WTC11 (cell line): Measurements from ENCODE around the gene SURF6. TPM values are rescaled to one million over a fixed set of nuclear protein-coding genes. Genes with fewer than 3 reads are reported as not detected.

ENCODE experiments used
- ATAC-seq: fragments of 200-7000 bp; cut with Tn5 transposase; 2 replicates; pipeline ENCODE4 v1.10.0; 2021; ENCODE audit warnings: mild to moderate bottlenecking, moderate library complexity
- CTCF ChIA-PET: fragments of 300-600 bp; sonication (Branson Sonifier 250); formaldehyde crosslinking; loops from one replicate; lab custom pipeline; 2021; ENCODE audit warnings: antibody characterized with exemption; lab: Charles Lee
- POLR2A ChIA-PET: fragments of 350-600 bp; sonication (Branson Sonifier 250); formaldehyde crosslinking; loops from one replicate; lab custom pipeline; 2021; ENCODE audit warnings: antibody characterized with exemption; lab: Charles Lee
- DNase-seq: peaks from one replicate; pipeline ENCODE4 v3.0.0; 2021; ENCODE audit warnings: low spot score
- H3K27ac Mint-ChIP-seq: 2 replicates; pipeline ENCODE4 v1.8.0; 2021; ENCODE audit warnings: mixed read lengths
- H3K27me3 Mint-ChIP-seq: 2 replicates; pipeline ENCODE4 v1.8.0; 2021; ENCODE audit warnings: low read depth, mild to moderate bottlenecking, moderate library complexity, mixed read lengths
- H3K36me3 Mint-ChIP-seq: 2 replicates; pipeline ENCODE4 v1.8.0; 2021; ENCODE audit warnings: mixed read lengths
- H3K4me1 Mint-ChIP-seq: 2 replicates; pipeline ENCODE4 v1.8.0; 2022; ENCODE audit warnings: mixed read lengths
- H3K4me3 Mint-ChIP-seq: 2 replicates; pipeline ENCODE4 v1.8.0; 2021; ENCODE audit warnings: mild to moderate bottlenecking, moderate library complexity, mixed read lengths
- H3K9me3 Mint-ChIP-seq: 2 replicates; pipeline ENCODE4 v1.8.0; 2021; ENCODE audit warnings: mixed read lengths
- ESRRA ChIP-seq: sonication (generic); formaldehyde crosslinking; IDR thresholded peaks from 2 replicates; pipeline ENCODE4 v1.8.1; 2022; ENCODE audit warnings: mild to moderate bottlenecking, missing genetic modification reagents, borderline replicate concordance
- ETV6 ChIP-seq: sonication (generic); formaldehyde crosslinking; IDR thresholded peaks from 2 replicates; pipeline ENCODE4 v1.8.1; 2022; ENCODE audit warnings: mild to moderate bottlenecking, missing genetic modification reagents
- FOXJ3 ChIP-seq: sonication (generic); formaldehyde crosslinking; IDR thresholded peaks from 2 replicates; pipeline ENCODE4 v1.9.0; 2021; ENCODE audit warnings: missing genetic modification reagents, mild to moderate bottlenecking, borderline replicate concordance
- FOXP1 ChIP-seq: sonication (generic); formaldehyde crosslinking; IDR thresholded peaks from 2 replicates; pipeline ENCODE4 v1.8.0; 2022; ENCODE audit warnings: missing genetic modification reagents, mild to moderate bottlenecking, moderate library complexity, borderline replicate concordance
- NFATC4 ChIP-seq: fragments of 250-450 bp; sonication (Bioruptor Pico); IDR thresholded peaks from 2 replicates; pipeline ENCODE4 v1.9.0; 2021; ENCODE audit warnings: mild to moderate bottlenecking
- NR1H2 ChIP-seq: sonication (generic); formaldehyde crosslinking; IDR thresholded peaks from 2 replicates; pipeline ENCODE4 v1.9.0; 2021; ENCODE audit warnings: mild to moderate bottlenecking, moderate library complexity, missing genetic modification reagents
- NR2C2 ChIP-seq: sonication (generic); formaldehyde crosslinking; IDR thresholded peaks from 2 replicates; pipeline ENCODE4 v1.8.0; 2022; ENCODE audit warnings: mild to moderate bottlenecking, missing genetic modification reagents
- NR3C1 ChIP-seq: sonication (generic); formaldehyde crosslinking; conservative IDR thresholded peaks from 2 replicates; pipeline ENCODE4 v1.8.1; 2023; ENCODE audit warnings: low read depth, mild to moderate bottlenecking, missing genetic modification reagents
- RELA ChIP-seq: sonication (generic); formaldehyde crosslinking; IDR thresholded peaks from 2 replicates; pipeline ENCODE4 v1.8.1; 2022; ENCODE audit warnings: missing genetic modification reagents, mild to moderate bottlenecking, borderline replicate concordance
- SMAD4 ChIP-seq: sonication (generic); formaldehyde crosslinking; IDR thresholded peaks from 2 replicates; pipeline ENCODE4 v1.8.0; 2022; ENCODE audit warnings: mild to moderate bottlenecking, missing genetic modification reagents
- ZBTB21 ChIP-seq: sonication (generic); formaldehyde crosslinking; IDR thresholded peaks from 2 replicates; pipeline ENCODE4 v1.8.1; 2023; ENCODE audit warnings: mild to moderate bottlenecking, missing genetic modification reagents, borderline replicate concordance
- ZNF232 ChIP-seq: sonication (generic); formaldehyde crosslinking; IDR thresholded peaks from 2 replicates; pipeline ENCODE4 v1.8.0; 2022; ENCODE audit warnings: mild to moderate bottlenecking, missing genetic modification reagents
- ZNF263 ChIP-seq: sonication (generic); formaldehyde crosslinking; IDR thresholded peaks from 2 replicates; pipeline ENCODE4 v1.8.1; 2022; ENCODE audit warnings: low read depth, mild to moderate bottlenecking, moderate library complexity, missing genetic modification reagents
- ZNF423 ChIP-seq: fragments of 250-450 bp; sonication (Bioruptor Pico); IDR thresholded peaks from 2 replicates; pipeline ENCODE4 v2.1.2; 2022; ENCODE audit warnings: mild to moderate bottlenecking, moderate library complexity
- total RNA-seq: library from RNA; stranded (reverse); gene quantifications from 3 replicates; pipeline ENCODE4 v1.2.3, GENCODE V29; 2021
- TF ChIP-seq, protein P1 (sequence below): sonication (generic); formaldehyde crosslinking; IDR thresholded peaks from 2 replicates; pipeline ENCODE4 v1.8.0; 2022; ENCODE audit warnings: missing genetic modification reagents
- TF ChIP-seq, protein P2 (sequence below): sonication (generic); formaldehyde crosslinking; IDR thresholded peaks from 2 replicates; pipeline ENCODE4 v1.8.0; 2022; ENCODE audit warnings: mild to moderate bottlenecking, missing genetic modification reagents
- TF ChIP-seq, protein P3 (sequence below): sonication (generic); formaldehyde crosslinking; IDR thresholded peaks from 2 replicates; pipeline ENCODE4 v1.8.1; 2022; ENCODE audit warnings: low read depth, missing genetic modification reagents, borderline replicate concordance
- TF ChIP-seq, protein P4 (sequence below): sonication (generic); formaldehyde crosslinking; IDR thresholded peaks from 2 replicates; pipeline ENCODE4 v1.8.0; 2023; ENCODE audit warnings: missing genetic modification reagents
- TF ChIP-seq, protein P5 (sequence below): fragments of 250-450 bp; sonication (Bioruptor Pico); IDR thresholded peaks from 2 replicates; pipeline ENCODE4 v2.1.2; 2022; ENCODE audit warnings: mild to moderate bottlenecking, moderate library complexity
- TF ChIP-seq, protein P6 (sequence below): fragments of 250-450 bp; sonication (Bioruptor Pico); conservative IDR thresholded peaks from 2 replicates; pipeline ENCODE4 v1.9.0; 2021; ENCODE audit warnings: mild to moderate bottlenecking
- TF ChIP-seq, protein P7 (sequence below): sonication (generic); formaldehyde crosslinking; IDR thresholded peaks from 2 replicates; pipeline ENCODE4 v1.8.1; 2023; ENCODE audit warnings: mild to moderate bottlenecking, missing genetic modification reagents

Gene SURF6
- total RNA-seq, 1 experiment from 2014 or later: 67.2 TPM

DNA sequence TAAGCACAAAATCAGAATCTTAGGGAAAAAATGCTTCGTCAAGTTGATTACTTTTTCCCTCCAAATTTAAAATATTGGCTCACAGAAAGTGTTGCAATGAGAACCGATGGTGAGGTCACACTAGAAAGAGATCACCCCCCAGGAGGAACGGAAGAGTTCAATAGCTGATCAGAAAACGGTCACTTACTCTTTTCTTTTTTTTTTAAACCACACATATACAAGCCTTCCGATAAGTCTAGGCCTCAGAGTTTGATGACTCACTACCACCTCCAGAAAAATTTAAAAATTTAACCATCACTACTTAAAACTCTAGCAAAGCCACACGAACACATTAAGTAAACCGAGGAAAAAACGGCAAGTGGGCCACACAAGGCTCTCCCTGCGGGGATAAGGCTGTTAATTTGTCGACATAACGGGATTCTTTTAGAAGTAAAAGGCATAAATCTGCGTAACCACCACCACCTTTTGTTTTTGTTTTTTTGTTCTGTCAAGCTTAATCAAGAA is 38.7 kb upstream of the SURF6 start:
- TF ChIP-seq, protein P1, sequence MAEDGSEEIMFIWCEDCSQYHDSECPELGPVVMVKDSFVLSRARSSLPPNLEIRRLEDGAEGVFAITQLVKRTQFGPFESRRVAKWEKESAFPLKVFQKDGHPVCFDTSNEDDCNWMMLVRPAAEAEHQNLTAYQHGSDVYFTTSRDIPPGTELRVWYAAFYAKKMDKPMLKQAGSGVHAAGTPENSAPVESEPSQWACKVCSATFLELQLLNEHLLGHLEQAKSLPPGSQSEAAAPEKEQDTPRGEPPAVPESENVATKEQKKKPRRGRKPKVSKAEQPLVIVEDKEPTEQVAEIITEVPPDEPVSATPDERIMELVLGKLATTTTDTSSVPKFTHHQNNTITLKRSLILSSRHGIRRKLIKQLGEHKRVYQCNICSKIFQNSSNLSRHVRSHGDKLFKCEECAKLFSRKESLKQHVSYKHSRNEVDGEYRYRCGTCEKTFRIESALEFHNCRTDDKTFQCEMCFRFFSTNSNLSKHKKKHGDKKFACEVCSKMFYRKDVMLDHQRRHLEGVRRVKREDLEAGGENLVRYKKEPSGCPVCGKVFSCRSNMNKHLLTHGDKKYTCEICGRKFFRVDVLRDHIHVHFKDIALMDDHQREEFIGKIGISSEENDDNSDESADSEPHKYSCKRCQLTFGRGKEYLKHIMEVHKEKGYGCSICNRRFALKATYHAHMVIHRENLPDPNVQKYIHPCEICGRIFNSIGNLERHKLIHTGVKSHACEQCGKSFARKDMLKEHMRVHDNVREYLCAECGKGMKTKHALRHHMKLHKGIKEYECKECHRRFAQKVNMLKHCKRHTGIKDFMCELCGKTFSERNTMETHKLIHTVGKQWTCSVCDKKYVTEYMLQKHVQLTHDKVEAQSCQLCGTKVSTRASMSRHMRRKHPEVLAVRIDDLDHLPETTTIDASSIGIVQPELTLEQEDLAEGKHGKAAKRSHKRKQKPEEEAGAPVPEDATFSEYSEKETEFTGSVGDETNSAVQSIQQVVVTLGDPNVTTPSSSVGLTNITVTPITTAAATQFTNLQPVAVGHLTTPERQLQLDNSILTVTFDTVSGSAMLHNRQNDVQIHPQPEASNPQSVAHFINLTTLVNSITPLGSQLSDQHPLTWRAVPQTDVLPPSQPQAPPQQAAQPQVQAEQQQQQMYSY: no peak
- TF ChIP-seq ZNF423 (CRISPR knock-in tag): no peak
- ChIA-PET POLR2A (interaction anchor here (1.0 kb wide), 1 partner anchor 27 kb away, joined by 3 read pairs; the partner anchor contains the start of genes MED22 and RPL7A), CTCF (interaction anchor here (0.6 to 1.3 kb wide), 4 partner anchors 27 to 231 kb away, joined by 3 to 5 read pairs (median 4); partner anchors contain the start of genes MED22 and RPL7A)
- H3K4me3 Mint-ChIP-seq: peak overlapping the region; percentile 98
- H3K27me3 Mint-ChIP-seq: peaks cover 30% of the 10 kb centered on the region
- peaks cover 17% of the 10 kb centered on the region for H3K4me1 Mint-ChIP-seq
- H3K36me3 Mint-ChIP-seq: peaks cover 29% of the 10 kb centered on the region
- ATAC-seq: no peak
- H3K9me3 Mint-ChIP-seq: peaks cover 4% of the 10 kb centered on the region
- DNase-seq: no peak
- peak overlapping the region; percentile 96 for H3K27ac Mint-ChIP-seq

DNA sequence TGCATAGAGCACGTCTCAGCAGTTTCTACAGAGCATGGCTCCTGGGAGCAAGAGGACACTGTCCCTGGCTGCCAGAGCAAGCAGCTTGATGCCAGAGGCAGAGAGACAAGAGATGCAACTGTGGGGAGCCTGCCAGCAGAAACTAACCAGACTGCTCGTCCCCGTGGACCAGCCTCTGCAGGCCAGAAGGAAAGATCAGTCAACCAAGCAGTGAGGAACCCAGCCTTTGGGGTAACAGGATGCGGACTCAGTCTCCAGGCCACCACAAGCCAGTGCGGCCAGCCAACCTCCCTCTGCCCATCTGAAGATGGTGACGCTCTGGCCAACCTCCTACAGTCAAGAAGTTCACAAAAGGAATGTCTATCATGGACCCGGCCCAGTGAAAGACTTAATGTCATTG is 36.2 kb upstream of the SURF6 start:
- POLR2A ChIA-PET: no interaction called here
- Mint-ChIP-seq H3K27me3 (peaks cover 6% of the 10 kb centered on the region), H3K27ac (peak overlapping the region; percentile 54; the same call in 1 of the 2 replicates), H3K36me3 (peaks cover 36% of the 10 kb centered on the region), H3K4me3 (no peak overlapping the region), H3K9me3 (no peaks in the 10 kb centered on the region), H3K4me1 (peaks cover 13% of the 10 kb centered on the region)
- TF ChIP-seq NR2C2 (CRISPR knock-in tag) (no peak), NR1H2 (no peak), NFATC4 (no peak), ZNF232 (CRISPR knock-in tag) (peak; percentile 39; the same call in 1 of the 2 replicates), SMAD4 (CRISPR knock-in tag) (no peak), ZNF263 (CRISPR knock-in tag) (no peak)
- TF ChIP-seq, protein P2, sequence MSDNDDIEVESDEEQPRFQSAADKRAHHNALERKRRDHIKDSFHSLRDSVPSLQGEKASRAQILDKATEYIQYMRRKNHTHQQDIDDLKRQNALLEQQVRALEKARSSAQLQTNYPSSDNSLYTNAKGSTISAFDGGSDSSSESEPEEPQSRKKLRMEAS (CRISPR knock-in tag): no peak
- TF ChIP-seq, protein P3, sequence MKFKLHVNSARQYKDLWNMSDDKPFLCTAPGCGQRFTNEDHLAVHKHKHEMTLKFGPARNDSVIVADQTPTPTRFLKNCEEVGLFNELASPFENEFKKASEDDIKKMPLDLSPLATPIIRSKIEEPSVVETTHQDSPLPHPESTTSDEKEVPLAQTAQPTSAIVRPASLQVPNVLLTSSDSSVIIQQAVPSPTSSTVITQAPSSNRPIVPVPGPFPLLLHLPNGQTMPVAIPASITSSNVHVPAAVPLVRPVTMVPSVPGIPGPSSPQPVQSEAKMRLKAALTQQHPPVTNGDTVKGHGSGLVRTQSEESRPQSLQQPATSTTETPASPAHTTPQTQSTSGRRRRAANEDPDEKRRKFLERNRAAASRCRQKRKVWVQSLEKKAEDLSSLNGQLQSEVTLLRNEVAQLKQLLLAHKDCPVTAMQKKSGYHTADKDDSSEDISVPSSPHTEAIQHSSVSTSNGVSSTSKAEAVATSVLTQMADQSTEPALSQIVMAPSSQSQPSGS: no peak
- TF ChIP-seq, protein P4, sequence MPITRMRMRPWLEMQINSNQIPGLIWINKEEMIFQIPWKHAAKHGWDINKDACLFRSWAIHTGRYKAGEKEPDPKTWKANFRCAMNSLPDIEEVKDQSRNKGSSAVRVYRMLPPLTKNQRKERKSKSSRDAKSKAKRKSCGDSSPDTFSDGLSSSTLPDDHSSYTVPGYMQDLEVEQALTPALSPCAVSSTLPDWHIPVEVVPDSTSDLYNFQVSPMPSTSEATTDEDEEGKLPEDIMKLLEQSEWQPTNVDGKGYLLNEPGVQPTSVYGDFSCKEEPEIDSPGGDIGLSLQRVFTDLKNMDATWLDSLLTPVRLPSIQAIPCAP: no peak
- DNase-seq (no peak), ATAC-seq (no peak)
- CTCF ChIA-PET: interaction anchor here (1.1 to 1.6 kb wide), 2 partner anchors 30 to 344 kb away, joined by 3 to 5 read pairs; no protein-coding TSS in a partner anchor

DNA sequence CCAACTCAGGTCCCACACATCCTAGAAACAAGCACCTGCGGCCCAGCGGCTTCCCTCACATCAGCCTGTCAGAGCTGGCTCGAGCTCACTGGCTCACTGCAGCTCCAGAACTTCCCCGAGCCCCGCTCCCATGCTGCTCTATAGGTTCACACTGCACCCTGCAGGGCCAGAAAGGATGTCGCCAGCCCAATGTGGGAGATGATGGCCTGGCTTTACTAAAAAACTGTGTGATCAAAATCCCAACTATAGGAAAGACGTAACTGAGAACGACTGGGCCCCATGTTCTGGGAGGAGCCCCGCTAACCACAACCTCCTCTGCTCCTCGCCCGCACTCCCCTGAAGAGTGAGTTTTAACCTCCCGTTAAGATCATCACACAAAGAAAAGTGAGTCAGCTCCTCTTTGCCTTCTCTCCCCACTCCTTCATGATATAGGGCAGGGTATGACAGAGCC is 35.3 kb upstream of the SURF6 start:
- POLR2A ChIA-PET: no interaction called here
- H3K4me3 Mint-ChIP-seq: no peak overlapping the region
- DNase-seq (no peak), ATAC-seq (no peak)
- CTCF ChIA-PET: interaction anchor here (0.8 to 1.6 kb wide), 3 partner anchors 25 to 344 kb away, joined by 3 to 5 read pairs (median 3); no protein-coding TSS in a partner anchor
- H3K9me3 Mint-ChIP-seq: no peaks in the 10 kb centered on the region
- no peaks in the 10 kb centered on the region for H3K27me3 Mint-ChIP-seq
- peak overlapping the region; percentile 68 for H3K27ac Mint-ChIP-seq
- H3K4me1 Mint-ChIP-seq: peaks cover 13% of the 10 kb centered on the region
- H3K36me3 Mint-ChIP-seq: peaks cover 37% of the 10 kb centered on the region
- TF ChIP-seq FOXJ3 (CRISPR knock-in tag) (no peak), FOXP1 (CRISPR knock-in tag) (no peak), ZBTB21 (CRISPR knock-in tag) (no peak), RELA (CRISPR knock-in tag) (no peak), NR3C1 (CRISPR knock-in tag) (no peak), ETV6 (CRISPR knock-in tag) (no peak), ESRRA (no peak)
- TF ChIP-seq, protein P5, sequence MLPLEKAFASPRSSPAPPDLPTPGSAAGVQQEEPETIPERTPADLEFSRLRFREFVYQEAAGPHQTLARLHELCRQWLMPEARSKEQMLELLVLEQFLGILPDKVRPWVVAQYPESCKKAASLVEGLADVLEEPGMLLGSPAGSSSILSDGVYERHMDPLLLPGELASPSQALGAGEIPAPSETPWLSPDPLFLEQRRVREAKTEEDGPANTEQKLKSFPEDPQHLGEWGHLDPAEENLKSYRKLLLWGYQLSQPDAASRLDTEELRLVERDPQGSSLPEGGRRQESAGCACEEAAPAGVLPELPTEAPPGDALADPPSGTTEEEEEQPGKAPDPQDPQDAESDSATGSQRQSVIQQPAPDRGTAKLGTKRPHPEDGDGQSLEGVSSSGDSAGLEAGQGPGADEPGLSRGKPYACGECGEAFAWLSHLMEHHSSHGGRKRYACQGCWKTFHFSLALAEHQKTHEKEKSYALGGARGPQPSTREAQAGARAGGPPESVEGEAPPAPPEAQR (CRISPR knock-in tag): no peak
- TF ChIP-seq, protein P6, sequence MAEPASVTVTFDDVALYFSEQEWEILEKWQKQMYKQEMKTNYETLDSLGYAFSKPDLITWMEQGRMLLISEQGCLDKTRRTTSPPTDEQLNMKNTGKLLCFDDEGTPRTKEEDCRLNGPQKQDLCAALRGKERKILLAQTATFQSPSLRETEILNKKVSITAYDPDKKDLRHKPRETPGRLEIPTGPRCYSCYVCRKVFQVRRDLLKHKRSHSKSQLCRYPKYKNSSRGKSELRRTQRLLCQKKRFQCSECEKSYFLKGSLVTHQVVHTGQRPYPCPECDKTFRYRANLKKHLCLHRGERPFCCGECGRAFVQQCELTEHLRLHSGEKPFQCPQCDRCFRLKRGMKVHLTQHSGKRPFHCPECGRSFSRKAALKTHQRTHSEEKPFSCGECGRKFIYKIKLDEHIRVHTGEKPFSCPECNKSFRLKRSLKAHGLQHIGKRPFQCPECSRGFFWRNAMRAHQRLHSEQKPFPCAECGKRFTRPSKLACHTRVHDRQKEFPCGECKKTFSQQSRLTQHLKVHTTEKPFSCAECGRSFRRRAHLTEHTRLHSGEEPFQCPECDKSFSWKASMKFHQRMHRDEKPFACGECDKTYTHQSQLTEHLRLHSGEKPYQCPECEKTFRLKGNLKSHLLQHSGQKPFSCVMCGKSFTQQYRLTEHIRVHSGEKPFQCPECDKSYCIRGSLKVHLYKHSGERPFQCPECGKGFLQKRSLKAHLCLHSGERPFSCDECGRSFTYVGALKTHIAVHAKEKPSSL (CRISPR knock-in tag): no peak
- TF ChIP-seq, protein P7, sequence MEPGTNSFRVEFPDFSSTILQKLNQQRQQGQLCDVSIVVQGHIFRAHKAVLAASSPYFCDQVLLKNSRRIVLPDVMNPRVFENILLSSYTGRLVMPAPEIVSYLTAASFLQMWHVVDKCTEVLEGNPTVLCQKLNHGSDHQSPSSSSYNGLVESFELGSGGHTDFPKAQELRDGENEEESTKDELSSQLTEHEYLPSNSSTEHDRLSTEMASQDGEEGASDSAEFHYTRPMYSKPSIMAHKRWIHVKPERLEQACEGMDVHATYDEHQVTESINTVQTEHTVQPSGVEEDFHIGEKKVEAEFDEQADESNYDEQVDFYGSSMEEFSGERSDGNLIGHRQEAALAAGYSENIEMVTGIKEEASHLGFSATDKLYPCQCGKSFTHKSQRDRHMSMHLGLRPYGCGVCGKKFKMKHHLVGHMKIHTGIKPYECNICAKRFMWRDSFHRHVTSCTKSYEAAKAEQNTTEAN (CRISPR knock-in tag): no peak
